Activated CD4-positive, alpha-beta T cell treated with anti-CD3 and anti-CD28 coated beads, Interleukin-2, amount 10 ng/mL, durations not matched to agents 7 days and 5 days (primary cell): ENCODE results near the gene EPX. TPM values are rescaled to one million over a fixed set of nuclear protein-coding genes. Genes with fewer than 3 reads are reported as not detected.

Source experiments
- CTCF ChIA-PET: fragments of 350-600 bp; sonication (Branson Sonifier 250); formaldehyde crosslinking; loops from one replicate; lab custom pipeline; 2021; ENCODE audit warnings: antibody characterized with exemption; lab: Charles Lee
- POLR2A ChIA-PET: fragments of 350-600 bp; sonication (Branson Sonifier 250); formaldehyde crosslinking; loops from one replicate; lab custom pipeline; 2021; ENCODE audit warnings: antibody characterized with exemption; lab: Charles Lee
- DNase-seq: peaks from one replicate; pipeline ENCODE4 v3.0.0-alpha.2; 2020
- H3K27ac Mint-ChIP-seq: one replicate; pipeline ENCODE4 v1.8.0; 2021; ENCODE audit warnings: mild to moderate bottlenecking, moderate library complexity, mixed read lengths
- H3K27me3 Mint-ChIP-seq: one replicate; pipeline ENCODE4 v1.8.0; 2021; ENCODE audit warnings: mixed read lengths
- H3K36me3 Mint-ChIP-seq: one replicate; pipeline ENCODE4 v1.8.0; 2021; ENCODE audit warnings: low read depth, mixed read lengths
- H3K4me1 Mint-ChIP-seq: one replicate; pipeline ENCODE4 v1.8.0; 2021; ENCODE audit warnings: mixed read lengths
- H3K4me3 Mint-ChIP-seq: one replicate; pipeline ENCODE4 v1.8.0; 2021; ENCODE audit warnings: mild to moderate bottlenecking, moderate library complexity, mixed read lengths
- H3K9me3 Mint-ChIP-seq: one replicate; pipeline ENCODE4 v1.8.0; 2021; ENCODE audit warnings: mixed read lengths
- total RNA-seq, 2 experiments: library from RNA; stranded (reverse); gene quantifications; one replicate each; pipeline ENCODE4 v1.2.3, GENCODE V29; 2021

The EPX gene
- total RNA-seq, 2 experiments from 2014 or later = not detected

- Mint-ChIP-seq H3K4me3 (no peak overlapping the region), H3K9me3 (no peaks in the 10 kb centered on the region), H3K27me3 (peaks cover 4% of the 10 kb centered on the region), H3K36me3 (no peaks in the 10 kb centered on the region), H3K27ac (no peak overlapping the region), H3K4me1 (peaks cover 4% of the 10 kb centered on the region)
- no peak for DNase-seq
- ChIA-PET CTCF (no interaction called here), POLR2A (no interaction called here)
Observed at GRCh38 chr17:58189436-58190146, 2.9 kb upstream of the EPX start.

- Mint-ChIP-seq H3K36me3 (no peaks in the 10 kb centered on the region), H3K27ac (no peak overlapping the region), H3K4me1 (no peaks in the 10 kb centered on the region), H3K9me3 (no peaks in the 10 kb centered on the region), H3K4me3 (no peak overlapping the region), H3K27me3 (peaks cover 4% of the 10 kb centered on the region)
- POLR2A ChIA-PET = no interaction called here
- CTCF ChIA-PET = interaction anchor here (1.0 to 1.1 kb wide), 3 partner anchors 9 to 197 kb away, joined by 3 to 4 read pairs (median 3); no protein-coding TSS in a partner anchor
- no peak for DNase-seq
Observed at GRCh38 chr17:58191241-58191896, 1.2 kb upstream of the EPX start.

GRCh38 chr17:58193641-58194255 lies 1.2 kb downstream of the EPX start:
- Mint-ChIP-seq H3K4me1 (no peaks in the 10 kb centered on the region), H3K4me3 (no peak overlapping the region), H3K9me3 (no peaks in the 10 kb centered on the region), H3K36me3 (no peaks in the 10 kb centered on the region), H3K27me3 (no peaks in the 10 kb centered on the region), H3K27ac (no peak overlapping the region)
- CTCF ChIA-PET = no interaction called here
- POLR2A ChIA-PET = no interaction called here
- DNase-seq = no peak

DNA sequence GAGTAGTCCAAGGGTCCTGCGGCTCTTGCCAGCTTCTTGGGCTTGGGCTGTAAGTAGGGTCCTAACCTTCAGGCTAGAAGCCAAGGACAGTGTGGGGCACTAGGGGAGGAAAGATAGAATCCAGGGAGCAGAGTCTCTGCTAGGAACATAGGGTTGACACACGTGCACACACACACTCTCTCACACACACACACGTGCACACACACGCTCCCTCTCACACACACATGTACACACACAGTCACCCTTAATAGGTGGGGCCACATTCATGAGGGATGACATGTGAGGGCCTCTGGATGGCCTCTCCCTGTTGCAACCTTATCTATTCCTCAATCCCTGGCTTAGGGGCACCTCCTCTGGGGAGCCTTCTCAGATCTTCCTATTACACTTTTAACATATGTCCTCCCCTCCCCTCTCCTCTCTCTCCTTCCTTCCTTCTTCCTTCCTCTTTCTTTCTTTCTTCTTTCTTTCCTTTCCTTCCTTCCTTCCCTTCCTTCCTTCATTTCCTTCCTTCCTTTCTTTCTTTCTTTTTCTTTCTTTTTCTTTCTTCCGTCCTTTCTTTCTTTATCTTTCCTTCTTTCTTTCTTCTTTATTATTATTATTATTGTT lies 3.1 kb downstream of the EPX start:
- Mint-ChIP-seq H3K27me3 (peaks cover 2% of the 10 kb centered on the region), H3K9me3 (no peaks in the 10 kb centered on the region), H3K27ac (no peak overlapping the region), H3K4me1 (no peaks in the 10 kb centered on the region), H3K4me3 (no peak overlapping the region), H3K36me3 (no peaks in the 10 kb centered on the region)
- DNase-seq = no peak
- POLR2A ChIA-PET = no interaction called here
- CTCF ChIA-PET = no interaction called here

DNA sequence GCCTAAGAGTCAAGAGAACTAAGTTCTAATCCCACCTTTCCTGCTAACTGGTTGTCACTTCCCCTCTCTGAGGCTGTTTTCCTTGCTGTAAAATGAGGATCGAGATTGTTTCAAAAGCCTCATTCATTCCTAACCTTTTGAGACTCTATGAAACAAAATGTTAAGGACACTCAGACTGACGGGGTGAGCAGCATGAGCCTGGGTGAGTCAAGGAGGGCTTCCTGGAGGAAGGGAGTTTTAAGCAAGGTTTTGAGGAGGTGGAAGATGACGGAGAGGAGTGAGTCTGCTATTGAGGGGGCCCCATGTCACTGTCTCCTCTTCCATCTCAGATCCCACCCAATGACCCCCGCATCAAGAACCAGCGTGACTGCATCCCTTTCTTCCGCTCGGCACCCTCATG lies 4.1 kb downstream of the EPX start:
- ChIA-PET POLR2A (no interaction called here), CTCF (no interaction called here)
- Mint-ChIP-seq H3K36me3 (no peaks in the 10 kb centered on the region), H3K27ac (no peak overlapping the region), H3K27me3 (peaks cover 2% of the 10 kb centered on the region), H3K9me3 (no peaks in the 10 kb centered on the region), H3K4me3 (no peak overlapping the region), H3K4me1 (no peaks in the 10 kb centered on the region)
- no peak for DNase-seq

GRCh38 chr17:58200024-58200633 lies 7.6 kb downstream of the EPX start:
- DNase-seq = peak; percentile 57
- ChIA-PET CTCF (interaction anchor here (0.7 to 5.7 kb wide), 14 partner anchors 9 to 805 kb away, joined by 3 to 33 read pairs (median 3); partner anchors contain the start of genes HSF5 and MKS1), POLR2A (interaction anchor here (0.6 kb wide), 1 partner anchor 95 kb away, joined by 3 read pairs; no protein-coding TSS in a partner anchor)

GRCh38 chr17:58202859-58203258 lies 10.3 kb downstream of the EPX start:
- DNase-seq = no peak
- Mint-ChIP-seq H3K27me3 (peaks cover 2% of the 10 kb centered on the region), H3K27ac (no peak overlapping the region), H3K4me3 (no peak overlapping the region), H3K9me3 (no peaks in the 10 kb centered on the region), H3K36me3 (no peaks in the 10 kb centered on the region), H3K4me1 (no peaks in the 10 kb centered on the region)
- POLR2A ChIA-PET = no interaction called here
- CTCF ChIA-PET = interaction anchor here (5.7 kb wide), 1 partner anchor 11 kb away, joined by 33 read pairs; no protein-coding TSS in a partner anchor

More at GRCh38 chr17:58200024-58200633, 7.6 kb downstream of the EPX start:
- Mint-ChIP-seq H3K27me3 (peaks cover 2% of the 10 kb centered on the region), H3K4me3 (no peak overlapping the region), H3K27ac (no peak overlapping the region), H3K9me3 (no peaks in the 10 kb centered on the region), H3K4me1 (no peaks in the 10 kb centered on the region), H3K36me3 (no peaks in the 10 kb centered on the region)

DNA sequence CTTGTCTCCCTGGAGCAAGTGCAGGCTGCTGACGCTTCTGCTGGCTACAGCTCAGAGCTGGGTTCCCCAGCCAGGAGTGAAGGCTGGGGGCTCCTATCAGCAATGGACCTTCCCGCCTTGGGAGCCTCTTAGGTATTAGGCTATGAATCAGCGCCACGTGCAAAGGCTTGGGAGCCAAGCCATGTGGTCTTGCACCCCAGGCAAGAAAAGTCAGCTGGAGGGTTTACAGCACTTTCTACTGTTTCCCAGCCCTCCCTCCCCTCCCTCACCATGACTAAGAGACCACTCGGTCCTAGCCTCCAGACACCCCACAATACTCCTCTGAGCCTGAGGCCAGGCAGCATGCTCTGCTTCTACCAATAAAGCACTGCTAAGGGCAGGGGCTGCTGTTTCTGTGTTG lies 12.3 kb downstream of the EPX start:
- Mint-ChIP-seq H3K27me3 (peaks cover 2% of the 10 kb centered on the region), H3K9me3 (no peaks in the 10 kb centered on the region), H3K4me3 (no peak overlapping the region), H3K36me3 (peaks cover 3% of the 10 kb centered on the region), H3K4me1 (no peaks in the 10 kb centered on the region), H3K27ac (no peak overlapping the region)
- ChIA-PET CTCF (no interaction called here), POLR2A (no interaction called here)
- no peak for DNase-seq

- H3K4me3 Mint-ChIP-seq = no peak overlapping the region
- DNase-seq = no peak
- no peaks in the 10 kb centered on the region for H3K9me3 Mint-ChIP-seq
- peaks cover 6% of the 10 kb centered on the region for H3K36me3 Mint-ChIP-seq
- no peak overlapping the region for H3K27ac Mint-ChIP-seq
- H3K4me1 Mint-ChIP-seq = peaks cover 2% of the 10 kb centered on the region
- ChIA-PET CTCF (interaction anchor here (1.3 kb wide), 1 partner anchor 14 kb away, joined by 3 read pairs; no protein-coding TSS in a partner anchor), POLR2A (no interaction called here)
- H3K27me3 Mint-ChIP-seq = no peaks in the 10 kb centered on the region
Observed at GRCh38 chr17:58205936-58206335, 13.4 kb downstream of the EPX start.

DNA sequence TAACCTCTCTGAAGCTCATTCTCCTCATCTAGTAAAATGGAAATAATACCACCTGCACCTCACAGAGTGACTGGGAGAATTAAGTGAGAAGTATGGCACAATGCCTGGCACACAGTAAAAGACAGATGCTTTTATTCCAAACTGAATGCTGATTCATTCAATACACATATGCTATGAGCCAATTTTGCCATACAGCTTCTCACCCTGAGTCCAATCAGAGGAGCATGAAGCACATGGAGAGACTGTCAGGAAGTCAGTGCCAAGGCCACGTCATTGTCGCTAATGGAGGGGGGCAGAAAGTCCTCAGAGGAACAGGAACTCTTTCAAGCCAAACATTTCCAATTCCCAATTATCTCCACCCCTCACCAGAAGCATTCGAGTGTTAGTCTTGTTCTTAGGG lies 14.9 kb downstream of the EPX start:
- no peak overlapping the region for H3K4me3 Mint-ChIP-seq
- H3K36me3 Mint-ChIP-seq = peaks cover 7% of the 10 kb centered on the region
- ChIA-PET CTCF (interaction anchor here (1.3 kb wide), 1 partner anchor 9 kb away, joined by 3 read pairs; no protein-coding TSS in a partner anchor), POLR2A (no interaction called here)
- H3K9me3 Mint-ChIP-seq = no peaks in the 10 kb centered on the region
- no peak overlapping the region for H3K27ac Mint-ChIP-seq
- H3K27me3 Mint-ChIP-seq = no peaks in the 10 kb centered on the region
- H3K4me1 Mint-ChIP-seq = peaks cover 5% of the 10 kb centered on the region
- DNase-seq = no peak

DNA sequence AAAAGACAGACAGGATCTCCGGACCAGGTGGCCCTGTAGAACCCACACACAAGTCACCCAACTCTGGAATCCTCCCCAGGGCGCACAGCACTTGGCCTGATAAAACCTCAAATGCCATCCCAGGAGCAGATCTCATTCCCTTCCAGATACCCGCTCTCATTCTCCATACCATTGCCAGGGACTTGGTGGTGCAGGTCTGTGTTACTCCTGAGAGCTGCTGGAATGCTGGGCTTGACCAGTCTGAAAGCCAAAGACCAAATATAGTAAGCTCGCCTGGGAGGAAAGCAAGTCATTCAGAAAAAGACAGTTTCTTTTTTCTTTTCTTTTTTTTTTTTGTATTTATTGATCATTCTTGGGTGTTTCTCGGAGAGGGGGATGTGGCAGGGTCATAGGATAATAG lies 15.8 kb downstream of the EPX start:
- peaks cover 5% of the 10 kb centered on the region for H3K4me1 Mint-ChIP-seq
- H3K27ac Mint-ChIP-seq = no peak overlapping the region
- H3K4me3 Mint-ChIP-seq = no peak overlapping the region
- peaks cover 7% of the 10 kb centered on the region for H3K36me3 Mint-ChIP-seq
- ChIA-PET POLR2A (no interaction called here), CTCF (interaction anchor here (0.6 to 1.3 kb wide), 2 partner anchors 8 to 60 kb away, joined by 3 to 4 read pairs; no protein-coding TSS in a partner anchor)
- no peaks in the 10 kb centered on the region for H3K27me3 Mint-ChIP-seq
- no peak for DNase-seq
- no peaks in the 10 kb centered on the region for H3K9me3 Mint-ChIP-seq

- Mint-ChIP-seq H3K4me3 (no peak overlapping the region), H3K27ac (no peak overlapping the region)
- POLR2A ChIA-PET = no interaction called here
Observed at GRCh38 chr17:58210922-58211321, 18.4 kb downstream of the EPX start.

More at GRCh38 chr17:58210922-58211321, 18.4 kb downstream of the EPX start:
- DNase-seq = no peak
- Mint-ChIP-seq H3K4me1 (peaks cover 5% of the 10 kb centered on the region), H3K9me3 (no peaks in the 10 kb centered on the region), H3K27me3 (no peaks in the 10 kb centered on the region), H3K36me3 (peaks cover 7% of the 10 kb centered on the region)
- CTCF ChIA-PET = interaction anchor here (0.6 to 5.8 kb wide), 5 partner anchors 10 to 1208 kb away, joined by 3 to 33 read pairs (median 3); partner anchors contain the start of gene LPO
